Ishikawa (cell line): ENCODE data around the gene FCRL5.

Experiments used
- CEBPB ChIP-seq: IDR thresholded peaks from 2 replicates; pipeline ENCODE4 v1.6.1; 2012
- CREB1 ChIP-seq: IDR thresholded peaks from 2 replicates; pipeline ENCODE4 v1.6.1; 2012; ENCODE audit warnings: low read depth
- EGR1 ChIP-seq: IDR thresholded peaks from 2 replicates; pipeline ENCODE4 v1.6.1; 2012
- EP300 ChIP-seq: IDR thresholded peaks from 2 replicates; pipeline ENCODE4 v1.6.1; 2012; ENCODE audit warnings: borderline replicate concordance
- NFIC ChIP-seq: IDR thresholded peaks from 2 replicates; pipeline ENCODE4 v1.6.1; 2012
- RAD21 ChIP-seq: IDR thresholded peaks from 2 replicates; pipeline ENCODE4 v1.6.1; 2012; ENCODE audit warnings: low read depth
- TAF1 ChIP-seq: IDR thresholded peaks from 2 replicates; pipeline ENCODE4 v1.6.1; 2012; ENCODE audit warnings: low read depth, mild to moderate bottlenecking
- TCF12 ChIP-seq: IDR thresholded peaks from 2 replicates; pipeline ENCODE4 v1.6.1; 2012; ENCODE audit warnings: low read depth
- TEAD4 ChIP-seq: IDR thresholded peaks from 2 replicates; pipeline ENCODE4 v1.6.1; 2012
- YY1 ChIP-seq: IDR thresholded peaks from 2 replicates; pipeline ENCODE4 v1.6.1; 2012; ENCODE audit warnings: low read depth
- ZBTB7A ChIP-seq: IDR thresholded peaks from 2 replicates; pipeline ENCODE4 v1.6.1; 2012; ENCODE audit warnings: low read depth
- TF ChIP-seq, protein P1 (sequence below): IDR thresholded peaks from 2 replicates; pipeline ENCODE4 v1.6.1; 2012
- TF ChIP-seq, protein P2 (sequence below): IDR thresholded peaks from 2 replicates; pipeline ENCODE4 v1.6.1; 2012; ENCODE audit warnings: low read depth, mild to moderate bottlenecking

DNA sequence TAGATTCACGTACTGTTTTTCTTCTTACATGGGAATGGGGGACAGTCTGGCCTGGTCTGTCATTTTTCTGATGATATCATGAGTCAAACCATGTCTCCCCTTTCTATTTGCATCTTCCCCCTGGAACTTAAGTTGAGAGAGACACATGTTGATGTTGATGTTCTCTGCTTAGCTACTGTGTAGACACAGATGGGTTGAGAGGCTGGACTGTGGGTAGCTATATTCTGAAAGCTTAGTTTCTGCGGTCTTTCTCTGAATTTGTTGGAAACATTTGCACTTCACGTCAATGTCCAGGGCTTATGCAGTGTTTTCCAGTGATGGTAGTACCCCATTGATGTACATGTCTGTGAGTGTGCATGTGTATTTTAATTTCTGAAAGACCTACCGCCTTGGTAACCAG is 58.2 kb downstream of the FCRL5 start:
- TF ChIP-seq CEBPB (no peak), EGR1 (no peak), RAD21 (no peak), TEAD4 (no peak), EP300 (no peak), YY1 (no peak), TCF12 (no peak), CREB1 (no peak), TAF1 (no peak), NFIC (no peak), ZBTB7A (no peak)
- TF ChIP-seq, protein P1, sequence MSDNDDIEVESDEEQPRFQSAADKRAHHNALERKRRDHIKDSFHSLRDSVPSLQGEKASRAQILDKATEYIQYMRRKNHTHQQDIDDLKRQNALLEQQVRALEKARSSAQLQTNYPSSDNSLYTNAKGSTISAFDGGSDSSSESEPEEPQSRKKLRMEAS = no peak
- TF ChIP-seq, protein P2, sequence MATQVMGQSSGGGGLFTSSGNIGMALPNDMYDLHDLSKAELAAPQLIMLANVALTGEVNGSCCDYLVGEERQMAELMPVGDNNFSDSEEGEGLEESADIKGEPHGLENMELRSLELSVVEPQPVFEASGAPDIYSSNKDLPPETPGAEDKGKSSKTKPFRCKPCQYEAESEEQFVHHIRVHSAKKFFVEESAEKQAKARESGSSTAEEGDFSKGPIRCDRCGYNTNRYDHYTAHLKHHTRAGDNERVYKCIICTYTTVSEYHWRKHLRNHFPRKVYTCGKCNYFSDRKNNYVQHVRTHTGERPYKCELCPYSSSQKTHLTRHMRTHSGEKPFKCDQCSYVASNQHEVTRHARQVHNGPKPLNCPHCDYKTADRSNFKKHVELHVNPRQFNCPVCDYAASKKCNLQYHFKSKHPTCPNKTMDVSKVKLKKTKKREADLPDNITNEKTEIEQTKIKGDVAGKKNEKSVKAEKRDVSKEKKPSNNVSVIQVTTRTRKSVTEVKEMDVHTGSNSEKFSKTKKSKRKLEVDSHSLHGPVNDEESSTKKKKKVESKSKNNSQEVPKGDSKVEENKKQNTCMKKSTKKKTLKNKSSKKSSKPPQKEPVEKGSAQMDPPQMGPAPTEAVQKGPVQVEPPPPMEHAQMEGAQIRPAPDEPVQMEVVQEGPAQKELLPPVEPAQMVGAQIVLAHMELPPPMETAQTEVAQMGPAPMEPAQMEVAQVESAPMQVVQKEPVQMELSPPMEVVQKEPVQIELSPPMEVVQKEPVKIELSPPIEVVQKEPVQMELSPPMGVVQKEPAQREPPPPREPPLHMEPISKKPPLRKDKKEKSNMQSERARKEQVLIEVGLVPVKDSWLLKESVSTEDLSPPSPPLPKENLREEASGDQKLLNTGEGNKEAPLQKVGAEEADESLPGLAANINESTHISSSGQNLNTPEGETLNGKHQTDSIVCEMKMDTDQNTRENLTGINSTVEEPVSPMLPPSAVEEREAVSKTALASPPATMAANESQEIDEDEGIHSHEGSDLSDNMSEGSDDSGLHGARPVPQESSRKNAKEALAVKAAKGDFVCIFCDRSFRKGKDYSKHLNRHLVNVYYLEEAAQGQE = no peak
